Gastroesophageal sphincter (tissue), 4 donors: ENCODE data around the gene NAPG. TPM values are rescaled to one million over a fixed set of nuclear protein-coding genes. Genes with fewer than 3 reads are reported as not detected.

Source experiments
- ATAC-seq: fragments of 150-250 bp; one replicate; pipeline ENCODE4 v1.9.1; 2016; ENCODE audit warnings: mild to moderate bottlenecking, moderate library complexity
- H3K27ac ChIP-seq, 4 donors: fragments of 200-600 bp; sonication (generic) in 3 of 4; 1 replicate in 3 of 4; 2 replicates in 1 of 4; pipeline ENCODE4 v1.5.1; 2016 to 2019
- H3K27me3 ChIP-seq: fragments of 200-600 bp; sonication (generic); one replicate; pipeline ENCODE4 v1.5.1; 2019
- H3K36me3 ChIP-seq, 2 donors: fragments of 200-600 bp; sonication (generic); one replicate each; pipeline ENCODE4 v1.5.1; 2019; ENCODE audit warnings: control low read depth in 1 of 2
- H3K4me1 ChIP-seq, 3 donors: fragments of 200-600 bp; sonication (generic); 1 replicate in 2 of 3; 2 replicates in 1 of 3; pipeline ENCODE4 v1.5.1; 2016 to 2019; ENCODE audit warnings: control low read depth in 2 of 3
- H3K4me3 ChIP-seq, 2 donors: fragments of 200-600 bp; sonication (generic); one replicate each; pipeline ENCODE4 v1.5.1; 2019; ENCODE audit warnings: mild to moderate bottlenecking in 1 of 2, moderate library complexity in 1 of 2
- H3K9me3 ChIP-seq, 3 donors: fragments of 200-600 bp; sonication (generic); one replicate each; pipeline ENCODE4 v1.5.1; 2017 to 2019; ENCODE audit warnings: control low read depth in 2 of 3
- CTCF ChIP-seq, 4 experiments: fragments of 200-600 bp in 2 of 4; fragments of 450-650 bp in 2 of 4; sonication (generic) in 1 of 4; IDR thresholded peaks; one replicate each; pipeline ENCODE4 v1.5.1; 2017 to 2019; ENCODE audit warnings: antibody characterized with exemption in 4 of 4, mild to moderate bottlenecking in 2 of 4, moderate library complexity in 2 of 4
- EP300 ChIP-seq: sonication (generic); formaldehyde crosslinking; IDR thresholded peaks from one replicate; pipeline ENCODE4 v1.6.1; 2017; ENCODE audit warnings: antibody characterized with exemption, mild to moderate bottlenecking
- POLR2A ChIP-seq, 2 donors: fragments of 450-650 bp; IDR thresholded peaks; one replicate each; pipeline ENCODE4 v1.6.1; 2017; ENCODE audit warnings: antibody characterized with exemption in 2 of 2, mild to moderate bottlenecking in 2 of 2, moderate library complexity in 1 of 2
- POLR2AphosphoS5 ChIP-seq: sonication (generic); formaldehyde crosslinking; IDR thresholded peaks from one replicate; pipeline ENCODE4 v1.6.1; 2017; ENCODE audit warnings: antibody characterized with exemption
- WGBS, 2 donors: methylation state at CpG; one replicate each; pipeline ENCODE4 v1.1.5; 2018; ENCODE audit warnings: low coverage in 1 of 2; 5-methylcytosine and 5-hydroxymethylcytosine counted together
- total RNA-seq, 4 donors: library from RNA; depleted of rRNA; stranded (reverse); fragments of >200 nt; gene quantifications; one replicate each; pipeline ENCODE4 v1.1.0, GENCODE V29; 2016

Gene NAPG
- total RNA-seq, 4 donors from 2014 or later = 39.2 to 57.5 (median 45.0) TPM

- H3K27me3 ChIP-seq = no peaks in the 10 kb centered on the region
- H3K4me1 ChIP-seq = peaks cover 0 to 10% (median 4%) of the 10 kb centered on the region in 3 donors
- H3K4me3 ChIP-seq = no peak overlapping the region
- no peak overlapping the region for H3K27ac ChIP-seq
- 78 to 91% methylated on average over 3 to 5 of the region's 6 CpGs for WGBS, 2 donors
- no peak for TF ChIP-seq POLR2A (IDR thresholded peaks at IDR 0.05)
- no peak for TF ChIP-seq CTCF (IDR thresholded peaks at IDR 0.05)
- peaks cover 0 to 42% of the 10 kb centered on the region in 2 donors for H3K36me3 ChIP-seq
- ATAC-seq = no peak
- no peaks in the 10 kb centered on the region for H3K9me3 ChIP-seq
These were observed 32.6 kb downstream of the NAPG start for GRCh38 chr18:10558243-10558966.

- H3K27ac ChIP-seq = no peak overlapping the region
These were observed 33.1 kb downstream of the NAPG start for GRCh38 chr18:10558967-10559298.

GRCh38 chr18:10559553-10560451 lies 34.0 kb downstream of the NAPG start:
- TF ChIP-seq EP300 = no peak
- no peak for TF ChIP-seq POLR2A (IDR thresholded peaks at IDR 0.05)
- no peak for TF ChIP-seq POLR2AphosphoS5
- H3K27ac ChIP-seq = peak overlapping the region in 1 of 4 donors; percentile 22
- H3K9me3 ChIP-seq = no peaks in the 10 kb centered on the region
- no peaks in the 10 kb centered on the region for H3K27me3 ChIP-seq
- 24 to 49% methylated on average over 11 of the region's 17 CpGs for WGBS, 2 donors
- peaks cover 0 to 28% of the 10 kb centered on the region in 2 donors for H3K36me3 ChIP-seq
- peak; percentile 14 for ATAC-seq
- peak overlapping the region in 1 of 2 donors; percentile 36 for H3K4me3 ChIP-seq
- peaks cover 0 to 10% (median 4%) of the 10 kb centered on the region in 3 donors for H3K4me1 ChIP-seq

More at GRCh38 chr18:10558967-10559298, 33.1 kb downstream of the NAPG start:
- no peaks in the 10 kb centered on the region for H3K9me3 ChIP-seq
- H3K27me3 ChIP-seq = no peaks in the 10 kb centered on the region
- TF ChIP-seq CTCF (IDR thresholded peaks at IDR 0.05) = no peak
- no peak for TF ChIP-seq EP300
- no peak for TF ChIP-seq POLR2A (IDR thresholded peaks at IDR 0.05)
- TF ChIP-seq POLR2AphosphoS5 = no peak
- H3K4me3 ChIP-seq = no peak overlapping the region
- H3K4me1 ChIP-seq = peaks cover 0 to 10% (median 4%) of the 10 kb centered on the region in 3 donors
- peaks cover 0 to 36% of the 10 kb centered on the region in 2 donors for H3K36me3 ChIP-seq
- no CpG with 5 or more reads among the region's 4 CpGs for WGBS, 2 donors
- no peak for ATAC-seq

GRCh38 chr18:10560452-10561045 lies 34.7 kb downstream of the NAPG start:
- peak overlapping the region in 1 of 2 donors; percentile 36 for H3K4me3 ChIP-seq
- peaks cover 0 to 20% of the 10 kb centered on the region in 2 donors for H3K36me3 ChIP-seq
- peak overlapping the region in 1 of 4 donors; percentile 22 for H3K27ac ChIP-seq
- WGBS, 2 donors = 6 to 80% methylated on average over 4 to 11 of the region's 17 CpGs
- H3K4me1 ChIP-seq = peaks cover 0 to 10% (median 4%) of the 10 kb centered on the region in 3 donors
- TF ChIP-seq CTCF (IDR thresholded peaks at IDR 0.05) (peak; percentile 69 to 84 (median 78)), POLR2A (IDR thresholded peaks at IDR 0.05) (no peak)
- no peaks in the 10 kb centered on the region for H3K27me3 ChIP-seq
- H3K9me3 ChIP-seq = no peaks in the 10 kb centered on the region
- ATAC-seq = peak; percentile 77

- WGBS, 2 donors = 58 to 59% methylated on average over 2 to 5 of the region's 5 CpGs
- Histone ChIP-seq H3K9me3 (no peaks in the 10 kb centered on the region), H3K4me1 (peaks cover 0 to 10% (median 4%) of the 10 kb centered on the region in 3 donors), H3K27ac (no peak overlapping the region), H3K36me3 (no peaks in the 10 kb centered on the region), H3K4me3 (no peak overlapping the region), H3K27me3 (no peaks in the 10 kb centered on the region)
- no peak for ATAC-seq
- TF ChIP-seq POLR2AphosphoS5 (no peak), CTCF (IDR thresholded peaks at IDR 0.05) (no peak), POLR2A (IDR thresholded peaks at IDR 0.05) (no peak), EP300 (no peak)
These were observed 36.9 kb downstream of the NAPG start for GRCh38 chr18:10562773-10563160.
